Measurements from ENCODE around the gene MEAK7.

Gene MEAK7

DNA sequence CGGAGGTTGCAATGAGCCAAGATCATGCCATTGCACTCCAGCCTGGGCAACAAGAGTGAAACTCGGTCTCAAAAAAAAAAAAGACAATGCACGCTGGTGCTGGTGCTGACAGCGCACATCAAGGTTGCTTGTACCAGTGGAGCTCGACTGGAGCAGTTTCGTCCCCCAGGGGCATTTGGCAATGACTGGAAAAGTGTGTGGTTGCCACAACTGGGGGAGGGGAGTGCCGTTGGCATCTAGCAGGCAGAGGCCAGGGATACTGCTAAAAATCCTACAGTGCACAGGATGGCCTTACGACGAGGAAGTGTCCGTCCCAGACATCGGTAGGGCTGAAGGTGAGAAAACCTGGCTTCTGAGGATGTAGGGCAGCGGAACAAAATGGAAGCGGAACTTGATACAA lies 2.4 kb downstream of the MEAK7 start:
- TF ChIP-seq FOXP2 (optimal IDR thresholded peaks at IDR 0.05; ENCODE audit: borderline replicate concordance, extremely low read depth, extremely low read length, insufficient read depth) (no peak), TAF1 (IDR thresholded peaks at IDR 0.05; ENCODE audit: borderline replicate concordance, insufficient read depth, low read length) (no peak), POLR2AphosphoS5 (IDR thresholded peaks at IDR 0.05; ENCODE audit: low read depth, low read length) (no peak)
- TF ChIP-seq, protein P1, sequence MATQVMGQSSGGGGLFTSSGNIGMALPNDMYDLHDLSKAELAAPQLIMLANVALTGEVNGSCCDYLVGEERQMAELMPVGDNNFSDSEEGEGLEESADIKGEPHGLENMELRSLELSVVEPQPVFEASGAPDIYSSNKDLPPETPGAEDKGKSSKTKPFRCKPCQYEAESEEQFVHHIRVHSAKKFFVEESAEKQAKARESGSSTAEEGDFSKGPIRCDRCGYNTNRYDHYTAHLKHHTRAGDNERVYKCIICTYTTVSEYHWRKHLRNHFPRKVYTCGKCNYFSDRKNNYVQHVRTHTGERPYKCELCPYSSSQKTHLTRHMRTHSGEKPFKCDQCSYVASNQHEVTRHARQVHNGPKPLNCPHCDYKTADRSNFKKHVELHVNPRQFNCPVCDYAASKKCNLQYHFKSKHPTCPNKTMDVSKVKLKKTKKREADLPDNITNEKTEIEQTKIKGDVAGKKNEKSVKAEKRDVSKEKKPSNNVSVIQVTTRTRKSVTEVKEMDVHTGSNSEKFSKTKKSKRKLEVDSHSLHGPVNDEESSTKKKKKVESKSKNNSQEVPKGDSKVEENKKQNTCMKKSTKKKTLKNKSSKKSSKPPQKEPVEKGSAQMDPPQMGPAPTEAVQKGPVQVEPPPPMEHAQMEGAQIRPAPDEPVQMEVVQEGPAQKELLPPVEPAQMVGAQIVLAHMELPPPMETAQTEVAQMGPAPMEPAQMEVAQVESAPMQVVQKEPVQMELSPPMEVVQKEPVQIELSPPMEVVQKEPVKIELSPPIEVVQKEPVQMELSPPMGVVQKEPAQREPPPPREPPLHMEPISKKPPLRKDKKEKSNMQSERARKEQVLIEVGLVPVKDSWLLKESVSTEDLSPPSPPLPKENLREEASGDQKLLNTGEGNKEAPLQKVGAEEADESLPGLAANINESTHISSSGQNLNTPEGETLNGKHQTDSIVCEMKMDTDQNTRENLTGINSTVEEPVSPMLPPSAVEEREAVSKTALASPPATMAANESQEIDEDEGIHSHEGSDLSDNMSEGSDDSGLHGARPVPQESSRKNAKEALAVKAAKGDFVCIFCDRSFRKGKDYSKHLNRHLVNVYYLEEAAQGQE (IDR thresholded peaks at IDR 0.05; ENCODE audit: insufficient read depth in 1 of 2, low read depth in 2 of 2, low read length in 2 of 2) = no peak

DNA sequence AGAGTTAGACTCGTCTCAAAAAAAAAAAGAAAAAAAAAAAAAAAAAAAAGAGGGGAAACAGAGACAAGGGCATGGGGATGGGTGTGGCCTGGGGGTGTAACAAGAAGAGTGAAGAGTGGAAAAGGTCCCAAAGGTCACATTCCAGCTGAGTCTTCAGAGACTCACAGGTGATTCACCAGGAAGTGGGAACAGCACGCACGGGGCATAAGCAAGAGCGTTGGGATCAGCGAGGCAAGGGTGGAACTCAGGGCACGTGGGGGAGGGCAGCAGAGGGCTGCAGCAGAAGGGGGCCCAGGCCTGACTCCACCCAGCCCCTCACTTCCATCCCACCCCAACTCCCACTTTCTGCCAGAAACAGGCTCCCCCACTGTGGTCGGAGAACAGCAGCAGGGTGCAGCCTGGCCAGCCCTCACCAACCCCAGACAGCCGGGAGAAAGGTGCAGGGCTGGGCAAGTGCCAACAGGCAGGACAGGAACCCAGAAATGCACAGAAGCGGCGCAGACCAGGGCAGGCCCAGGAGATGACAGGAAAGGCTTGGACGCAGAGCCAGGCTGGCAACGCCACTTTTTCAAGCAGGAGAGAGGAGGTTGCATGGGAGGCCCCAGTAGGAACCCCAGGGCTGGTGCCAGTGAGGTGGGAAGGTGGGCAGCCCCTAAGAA lies 3.3 kb downstream of the MEAK7 start:
- TF ChIP-seq SIN3A (IDR thresholded peaks at IDR 0.05; ENCODE audit: borderline replicate concordance, insufficient read depth, low read length) = no peak
- TF ChIP-seq POLR2AphosphoS5 (IDR thresholded peaks at IDR 0.05; ENCODE audit: low read depth, low read length) = no peak
- TF ChIP-seq TAF1 (IDR thresholded peaks at IDR 0.05; ENCODE audit: borderline replicate concordance, insufficient read depth, low read length) = no peak
- TF ChIP-seq, protein P1 (IDR thresholded peaks at IDR 0.05; ENCODE audit: insufficient read depth in 1 of 2, low read depth in 2 of 2, low read length in 2 of 2) = no peak
- TF ChIP-seq FOXP2 (optimal IDR thresholded peaks at IDR 0.05; ENCODE audit: borderline replicate concordance, extremely low read depth, extremely low read length, insufficient read depth) = no peak

DNA sequence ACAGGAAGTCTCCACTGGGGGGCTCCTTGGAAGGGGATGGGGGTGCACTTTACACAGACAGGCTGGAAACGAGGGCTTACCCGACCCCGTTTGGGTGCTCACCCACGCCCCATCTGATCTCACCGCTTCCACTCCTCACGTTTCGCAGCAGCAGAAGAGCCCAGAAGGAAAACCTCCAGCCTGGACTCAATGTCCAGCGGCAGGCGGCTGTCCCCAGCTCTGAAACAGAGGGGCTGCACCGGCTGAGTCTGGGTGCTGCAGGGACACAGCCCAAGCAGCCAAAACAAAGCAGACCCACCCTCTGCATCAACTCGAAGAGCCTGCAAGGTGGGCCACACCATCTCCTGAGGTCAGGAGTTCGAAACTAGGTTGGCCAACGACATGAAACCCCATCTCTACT lies 3.9 kb downstream of the MEAK7 start:
- TF ChIP-seq TAF1 (IDR thresholded peaks at IDR 0.05; ENCODE audit: borderline replicate concordance, insufficient read depth, low read length) (no peak), POLR2AphosphoS5 (IDR thresholded peaks at IDR 0.05; ENCODE audit: low read depth, low read length) (no peak), SIN3A (IDR thresholded peaks at IDR 0.05; ENCODE audit: borderline replicate concordance, insufficient read depth, low read length) (no peak), FOXP2 (optimal IDR thresholded peaks at IDR 0.05; ENCODE audit: borderline replicate concordance, extremely low read depth, extremely low read length, insufficient read depth) (no peak)
- TF ChIP-seq, protein P1 (IDR thresholded peaks at IDR 0.05; ENCODE audit: insufficient read depth in 1 of 2, low read depth in 2 of 2, low read length in 2 of 2) = no peak

DNA sequence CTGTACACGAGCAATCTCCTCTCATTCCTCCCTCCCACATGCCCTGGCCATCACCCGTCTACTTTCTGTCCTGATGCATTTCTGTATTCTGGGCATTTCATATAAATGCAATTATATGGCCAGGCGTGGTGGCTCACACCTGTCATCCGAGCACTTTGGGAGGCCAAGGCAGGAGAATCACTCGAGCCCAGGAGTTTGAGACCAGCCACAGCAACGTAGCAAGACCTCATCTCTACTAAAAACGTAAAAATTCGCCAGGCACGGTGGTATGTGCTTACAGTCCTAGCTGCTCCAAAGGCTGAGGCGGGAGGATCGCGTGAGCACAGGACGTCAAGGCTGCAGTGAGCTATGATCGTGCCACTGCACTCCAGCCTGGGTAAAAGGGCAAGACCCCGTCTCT lies 4.8 kb downstream of the MEAK7 start:
- TF ChIP-seq TAF1 (IDR thresholded peaks at IDR 0.05; ENCODE audit: borderline replicate concordance, insufficient read depth, low read length) (no peak), SIN3A (IDR thresholded peaks at IDR 0.05; ENCODE audit: borderline replicate concordance, insufficient read depth, low read length) (no peak), POLR2AphosphoS5 (IDR thresholded peaks at IDR 0.05; ENCODE audit: low read depth, low read length) (no peak), FOXP2 (optimal IDR thresholded peaks at IDR 0.05; ENCODE audit: borderline replicate concordance, extremely low read depth, extremely low read length, insufficient read depth) (no peak)
- TF ChIP-seq, protein P1 (IDR thresholded peaks at IDR 0.05; ENCODE audit: insufficient read depth in 1 of 2, low read depth in 2 of 2, low read length in 2 of 2) = no peak

Data from PFSK-1 (cell line).